GM10266 (cell line): ENCODE results near the gene HMG20B.

Experiments
- DNase-seq: peaks from one replicate; pipeline ENCODE4 v3.0.0; 2012; ENCODE audit errors: extremely low spot score
- TF ChIP-seq, protein P1 (sequence below): IDR thresholded peaks from 2 replicates; pipeline ENCODE4 v1.5.1; 2012; ENCODE audit warnings: mild to moderate bottlenecking, low read depth; ENCODE audit not compliant: control insufficient read depth, insufficient read depth; ENCODE audit errors: missing control alignments

HMG20B gene

DNA sequence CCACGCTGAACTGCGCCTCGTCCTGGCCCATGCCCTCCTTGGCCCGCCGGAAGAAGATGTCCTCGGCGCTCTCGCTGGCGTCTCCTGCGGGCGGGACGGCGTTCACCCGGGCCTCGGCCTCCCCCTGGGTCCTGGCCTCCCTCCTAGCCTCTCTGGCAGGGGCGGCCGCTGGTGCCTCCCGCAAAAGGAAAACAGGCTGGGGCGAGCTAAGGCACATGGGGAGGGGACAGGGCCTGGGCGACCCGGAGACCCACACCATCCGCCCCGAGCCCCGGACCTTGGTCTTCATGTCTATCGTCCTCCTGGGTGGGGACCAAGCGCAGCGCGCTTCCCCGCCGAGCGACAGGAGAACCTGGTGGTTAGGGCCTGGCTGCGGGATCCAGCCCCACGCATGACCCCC lies 39.6 kb downstream of the HMG20B start:
- no peak for DNase-seq
- TF ChIP-seq, protein P1, sequence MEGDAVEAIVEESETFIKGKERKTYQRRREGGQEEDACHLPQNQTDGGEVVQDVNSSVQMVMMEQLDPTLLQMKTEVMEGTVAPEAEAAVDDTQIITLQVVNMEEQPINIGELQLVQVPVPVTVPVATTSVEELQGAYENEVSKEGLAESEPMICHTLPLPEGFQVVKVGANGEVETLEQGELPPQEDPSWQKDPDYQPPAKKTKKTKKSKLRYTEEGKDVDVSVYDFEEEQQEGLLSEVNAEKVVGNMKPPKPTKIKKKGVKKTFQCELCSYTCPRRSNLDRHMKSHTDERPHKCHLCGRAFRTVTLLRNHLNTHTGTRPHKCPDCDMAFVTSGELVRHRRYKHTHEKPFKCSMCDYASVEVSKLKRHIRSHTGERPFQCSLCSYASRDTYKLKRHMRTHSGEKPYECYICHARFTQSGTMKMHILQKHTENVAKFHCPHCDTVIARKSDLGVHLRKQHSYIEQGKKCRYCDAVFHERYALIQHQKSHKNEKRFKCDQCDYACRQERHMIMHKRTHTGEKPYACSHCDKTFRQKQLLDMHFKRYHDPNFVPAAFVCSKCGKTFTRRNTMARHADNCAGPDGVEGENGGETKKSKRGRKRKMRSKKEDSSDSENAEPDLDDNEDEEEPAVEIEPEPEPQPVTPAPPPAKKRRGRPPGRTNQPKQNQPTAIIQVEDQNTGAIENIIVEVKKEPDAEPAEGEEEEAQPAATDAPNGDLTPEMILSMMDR, result no peak

DNA sequence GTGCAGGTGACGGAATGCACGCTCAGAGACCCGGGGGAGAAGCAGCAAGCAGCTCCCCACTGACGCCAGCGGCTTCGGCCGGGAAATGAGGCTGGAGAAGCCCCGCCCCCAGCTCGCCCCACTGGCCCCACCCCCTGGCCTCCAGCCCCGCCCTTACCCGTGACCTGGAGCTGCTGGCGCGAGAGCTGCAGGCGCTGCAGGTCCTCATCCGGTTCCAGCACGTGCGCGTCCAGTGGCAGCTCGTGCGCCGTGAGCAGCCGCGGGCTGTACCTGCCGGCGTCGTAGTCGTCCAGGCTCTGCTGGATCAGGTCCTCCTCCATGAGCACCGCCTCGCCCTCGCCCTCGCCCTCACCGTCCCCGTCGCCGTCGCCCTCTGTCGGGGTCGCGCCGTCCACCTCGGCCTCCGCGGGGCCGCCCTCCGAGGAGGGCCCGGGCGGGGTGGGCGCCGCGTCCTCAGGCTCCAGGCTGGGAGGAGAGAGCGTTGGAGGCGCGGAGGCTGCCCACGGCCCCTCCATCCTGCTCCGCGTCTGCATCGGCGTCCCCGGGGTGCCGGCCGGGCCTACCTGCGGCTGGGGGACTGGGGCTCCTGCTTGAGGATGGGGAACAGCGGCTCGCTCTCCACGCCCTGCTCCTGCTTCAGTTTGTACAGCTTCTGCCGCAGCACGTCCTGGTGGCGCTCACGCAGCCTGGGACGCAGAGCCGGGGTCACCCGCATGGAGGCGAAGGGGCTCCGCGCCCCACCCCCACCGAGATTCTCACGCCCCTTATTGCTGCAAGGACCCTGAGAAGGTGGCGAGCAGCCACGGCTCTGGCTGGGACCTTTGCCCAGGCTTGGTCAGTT lies 40.4 kb downstream of the HMG20B start:
- no peak for DNase-seq
- TF ChIP-seq, protein P1, result no peak

DNA sequence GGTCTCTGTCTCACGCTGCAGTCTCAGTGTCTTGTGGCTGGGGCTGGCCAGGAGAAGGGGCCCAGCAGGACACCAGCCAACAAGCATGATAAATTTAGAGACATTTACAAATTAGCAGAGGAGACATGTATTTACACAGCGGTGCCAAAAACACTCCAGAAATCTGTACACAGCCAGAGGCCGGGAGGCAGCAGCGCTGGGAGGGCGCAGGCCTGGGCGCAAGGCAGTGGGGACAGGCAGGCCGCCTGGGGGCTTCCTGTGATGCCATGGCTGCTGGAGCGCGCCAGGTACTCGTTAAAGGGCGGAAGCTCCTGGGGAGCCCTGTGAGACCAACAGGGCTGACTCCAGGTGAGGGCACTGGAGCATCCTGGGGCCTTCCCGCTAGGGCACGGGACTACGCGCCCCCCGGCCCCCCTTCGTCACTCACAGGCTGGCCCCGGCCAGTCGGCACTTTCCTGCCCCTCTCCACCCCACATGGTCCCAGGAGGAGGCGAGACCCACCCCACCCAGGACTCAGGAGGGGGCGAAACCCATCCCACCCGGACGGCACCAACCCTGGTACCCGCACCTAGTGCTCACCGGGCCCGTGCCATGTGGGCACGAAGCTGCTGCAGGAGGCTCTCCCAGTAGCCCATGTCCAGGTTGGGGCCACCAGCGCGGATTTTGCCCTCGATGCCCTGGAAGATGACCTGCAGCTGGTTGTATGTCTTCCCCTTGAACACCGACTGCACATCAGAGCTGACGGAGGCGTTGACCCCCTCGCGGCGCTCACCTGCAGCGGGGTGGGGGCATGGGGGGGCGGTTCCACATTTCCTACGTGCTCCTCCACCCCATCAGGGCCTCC lies 41.3 kb downstream of the HMG20B start:
- TF ChIP-seq, protein P1, result no peak
- DNase-seq, result no peak

DNA sequence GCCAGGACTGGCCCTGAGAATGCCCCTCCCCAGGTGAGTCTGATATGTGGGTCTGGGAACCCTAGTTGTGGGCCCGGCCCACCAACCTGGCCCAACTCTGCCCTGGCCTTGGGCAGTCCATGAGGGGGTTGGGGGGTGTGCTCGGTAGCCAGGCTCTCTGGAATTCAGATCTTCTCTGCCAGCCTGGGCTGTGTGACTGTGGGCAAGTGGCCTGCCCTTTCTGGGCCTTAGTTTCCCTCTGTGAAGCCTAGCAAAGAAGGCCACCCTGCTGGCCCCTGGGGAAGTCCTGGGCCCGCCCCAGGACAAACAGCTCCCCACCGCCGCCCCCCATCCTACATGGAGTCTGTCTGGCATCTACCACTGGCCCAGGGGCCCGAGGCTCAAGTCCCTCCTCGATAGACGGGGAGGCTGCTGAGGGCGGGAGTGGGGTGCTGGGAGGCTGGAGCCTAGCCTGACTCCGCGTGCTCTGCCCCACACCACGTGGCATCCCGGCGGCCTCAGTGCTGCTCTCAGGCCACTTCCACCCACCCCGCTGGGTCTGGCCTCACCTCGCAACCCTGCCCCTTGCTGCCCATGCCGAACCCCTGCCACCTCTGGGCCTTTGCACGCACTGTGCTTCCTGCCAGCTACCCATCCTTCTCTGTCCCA lies 42.2 kb downstream of the HMG20B start:
- no peak for DNase-seq
- TF ChIP-seq, protein P1, result no peak

DNA sequence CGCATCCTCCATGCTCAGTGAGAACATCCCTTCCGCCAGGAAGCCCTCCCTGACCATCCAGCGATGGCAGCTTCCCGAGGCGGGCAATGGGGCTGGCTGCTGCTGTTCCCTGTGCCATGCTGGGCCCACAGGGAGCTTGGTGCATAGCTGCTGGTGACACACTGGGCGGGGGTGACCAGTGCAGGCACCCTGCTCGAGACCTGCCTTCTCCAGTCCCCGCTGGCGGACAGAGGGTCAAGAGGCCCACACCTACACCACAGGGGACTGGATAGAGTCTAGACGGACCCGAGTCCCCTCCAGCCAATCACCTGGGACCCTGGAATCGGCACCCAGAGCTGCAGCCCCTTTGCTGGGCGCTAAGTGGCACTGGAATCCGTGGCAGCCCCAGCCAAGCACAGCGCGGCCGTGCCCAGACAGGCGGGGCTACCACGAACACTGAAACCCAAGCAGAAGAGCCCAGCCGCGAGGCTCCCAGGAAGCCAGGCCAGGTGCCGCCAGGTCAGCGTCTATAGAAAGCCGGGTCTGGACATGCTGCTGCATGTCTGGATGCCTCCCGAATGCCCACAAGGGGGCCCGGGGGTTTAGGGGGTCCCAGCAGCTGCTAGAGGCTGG lies 42.9 kb downstream of the HMG20B start:
- TF ChIP-seq, protein P1, result no peak
- no peak for DNase-seq

DNA sequence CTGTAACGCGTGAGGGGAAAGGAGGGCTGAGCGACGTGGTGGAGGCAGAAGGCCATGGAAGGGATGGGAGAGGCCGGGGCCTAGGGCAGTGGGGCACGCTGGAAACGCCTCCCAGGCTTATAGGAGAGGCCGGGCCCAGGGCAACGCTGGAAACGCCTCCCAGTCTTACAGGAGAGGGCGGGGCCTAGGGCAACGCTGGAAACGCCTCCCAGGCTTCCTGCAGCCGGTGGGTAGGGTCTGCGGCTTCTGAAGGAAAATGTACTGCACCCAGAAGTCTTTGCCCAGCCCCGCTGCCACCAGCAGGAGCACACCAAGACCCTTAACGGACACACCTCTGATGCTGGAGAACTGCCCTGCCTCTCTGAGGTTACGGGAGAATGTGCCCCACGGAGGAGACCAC lies 44.7 kb downstream of the HMG20B start:
- DNase-seq, result no peak
- TF ChIP-seq, protein P1, result no peak
